BJ (cell line): ENCODE measurements around the gene FAF1. TPM values are rescaled to one million over a fixed set of nuclear protein-coding genes. Genes with fewer than 3 reads are reported as not detected.

Experiments used
- CTCF ChIA-PET: fragments of 350-600 bp; formaldehyde crosslinking; extraction: SDS; loops from one replicate; lab custom pipeline; 2021; ENCODE audit warnings: antibody characterized with exemption, inconsistent platforms; lab: Yijun Ruan, JAX
- POLR2A ChIA-PET: fragments of 300-600 bp; sonication (Branson Sonifier 250); formaldehyde crosslinking; extraction: SDS; loops from one replicate; lab custom pipeline; 2021; ENCODE audit warnings: antibody characterized with exemption; lab: Charles Lee
- DNase-seq: peaks from one replicate; pipeline ENCODE4 v3.0.0-alpha.2; 2011; ENCODE audit warnings: low read depth
- H3K27me3 ChIP-seq: 2 replicates; pipeline ENCODE4 v1.6.0; 2011; ENCODE audit warnings: low read length; ENCODE audit not compliant: control insufficient read depth, insufficient read depth
- H3K36me3 ChIP-seq: 2 replicates; pipeline ENCODE4 v1.5.1; 2011; ENCODE audit warnings: low read length; ENCODE audit not compliant: control insufficient read depth, insufficient read depth
- H3K4me3 ChIP-seq: 2 replicates; pipeline ENCODE4 v1.5.1; 2011; ENCODE audit warnings: low read depth, mild to moderate bottlenecking, control low read depth, low read length
- CTCF ChIP-seq: IDR thresholded peaks from 2 replicates; pipeline ENCODE4 v1.5.1; 2011; ENCODE audit warnings: low read depth, mild to moderate bottlenecking, control low read depth, inconsistent platforms, low read length, moderate library complexity; ENCODE audit not compliant: insufficient read depth
- polyA plus RNA-seq: library from polyadenylated mRNA; depleted of rRNA; stranded (reverse); fragments of >200 nt; gene quantifications from 2 replicates; pipeline ENCODE4 v1.2.3, GENCODE V29; 2011

Gene FAF1
- polyA plus RNA-seq, 1 experiment = 15.5 TPM

DNA sequence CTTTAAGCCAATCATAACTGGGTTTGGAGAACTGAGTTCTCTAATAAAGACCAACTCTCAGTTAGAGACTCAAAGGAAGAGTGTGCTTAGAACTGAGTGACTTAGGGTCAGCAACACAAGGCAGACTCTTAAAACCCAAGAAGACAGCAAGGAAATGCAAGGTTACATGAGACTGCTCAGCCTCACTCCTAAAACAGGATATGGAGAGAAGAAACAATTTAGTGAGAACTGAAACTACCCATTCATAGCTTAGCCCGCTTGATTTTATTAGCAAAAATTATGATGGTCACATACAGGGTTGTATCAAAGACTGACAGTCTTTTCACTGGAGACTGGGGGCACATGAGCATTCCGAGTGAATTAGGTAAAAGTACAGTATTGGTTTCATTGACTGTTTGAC is 457.9 kb downstream of the FAF1 start:
- Histone ChIP-seq H3K27me3 (no peaks in the 10 kb centered on the region), H3K36me3 (no peaks in the 10 kb centered on the region), H3K4me3 (no peak overlapping the region)
- ChIA-PET POLR2A (no interaction called here), CTCF (interaction anchor here (0.7 kb wide), 1 partner anchor 140 kb away, joined by 3 read pairs; no protein-coding TSS in a partner anchor)
- no peak for DNase-seq
- no peak for TF ChIP-seq CTCF

DNA sequence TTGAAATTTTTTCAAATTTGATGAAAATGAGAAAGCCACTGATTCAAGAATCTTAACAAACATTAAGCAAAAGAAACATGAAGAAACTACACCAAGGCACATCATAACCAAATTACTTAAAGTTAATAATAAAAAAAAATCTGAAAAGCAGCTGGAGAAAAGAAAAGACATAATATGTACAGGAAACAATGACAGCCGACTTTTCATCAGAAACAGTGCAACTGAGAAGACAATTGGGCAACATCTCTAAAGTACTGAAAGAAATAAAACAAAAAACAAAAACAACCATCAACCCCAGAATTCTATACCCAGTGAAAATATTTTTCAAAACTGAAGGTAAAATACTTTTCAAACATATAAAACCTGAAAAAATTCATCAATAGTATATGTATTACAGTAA is 463.1 kb downstream of the FAF1 start:
- ChIA-PET POLR2A (no interaction called here), CTCF (no interaction called here)
- no peak for TF ChIP-seq CTCF
- Histone ChIP-seq H3K27me3 (no peaks in the 10 kb centered on the region), H3K36me3 (0 out of 2 replicates have a peak, but pooled peaks cover 1% of the 10 kb centered on the region), H3K4me3 (no peak overlapping the region)
- no peak for DNase-seq

GRCh38 chr1:50493710-50494109 is 466.4 kb downstream of the FAF1 start:
- CTCF ChIA-PET = no interaction called here
- no peak for TF ChIP-seq CTCF
- Histone ChIP-seq H3K4me3 (no peak overlapping the region), H3K36me3 (peaks cover 3% of the 10 kb centered on the region; the same call in 1 of the 2 replicates), H3K27me3 (no peaks in the 10 kb centered on the region)
- POLR2A ChIA-PET = no interaction called here
- no peak for DNase-seq

GRCh38 chr1:50492142-50492541 is 467.9 kb downstream of the FAF1 start:
- ChIA-PET POLR2A (no interaction called here), CTCF (no interaction called here)

GRCh38 chr1:50491142-50491541 is 468.9 kb downstream of the FAF1 start:
- no peak for DNase-seq
- TF ChIP-seq CTCF = no peak

More at GRCh38 chr1:50492142-50492541, 467.9 kb downstream of the FAF1 start:
- Histone ChIP-seq H3K36me3 (peaks cover 3% of the 10 kb centered on the region; the same call in 1 of the 2 replicates), H3K4me3 (no peak overlapping the region), H3K27me3 (no peaks in the 10 kb centered on the region)
- no peak for TF ChIP-seq CTCF
- no peak for DNase-seq

More at GRCh38 chr1:50491142-50491541, 468.9 kb downstream of the FAF1 start:
- ChIA-PET CTCF (interaction anchor here (0.9 kb wide), 1 partner anchor 12 kb away, joined by 3 read pairs; no protein-coding TSS in a partner anchor), POLR2A (no interaction called here)
- no peaks in the 10 kb centered on the region for H3K27me3 ChIP-seq
- H3K36me3 ChIP-seq = peaks cover 3% of the 10 kb centered on the region; the same call in 1 of the 2 replicates
- H3K4me3 ChIP-seq = no peak overlapping the region
